ENCODE data around the gene DDX41. TPM values are rescaled to one million over a fixed set of nuclear protein-coding genes. Genes with fewer than 3 reads are reported as not detected.
"Not testable (repeated sequence)": the region's sequence is repeated elsewhere in the genome, so short reads cannot be mapped to it uniquely, and the experiment has no call there.

DDX41 gene
- total and polyA plus RNA-seq, 3 donors from 2014 or later = 99.1 to 197 (median 193) TPM

- WGBS, 2 donors = 87 to 92% methylated on average over 10 of the region's 10 CpGs
- no peak overlapping the region for H3K4me3 ChIP-seq
- no peaks in the 10 kb centered on the region for H3K27me3 ChIP-seq
- H3K27ac ChIP-seq = no peak overlapping the region
- no peaks in the 10 kb centered on the region for H3K36me3 ChIP-seq (ENCODE audit: low read depth, missing control alignments)
- intact Hi-C loops (cut with DNase I; ENCODE audit: low total_unique reads) = no loop called here
- H3K4me1 ChIP-seq = peaks cover 31% of the 10 kb centered on the region
- TF ChIP-seq, protein P1, sequence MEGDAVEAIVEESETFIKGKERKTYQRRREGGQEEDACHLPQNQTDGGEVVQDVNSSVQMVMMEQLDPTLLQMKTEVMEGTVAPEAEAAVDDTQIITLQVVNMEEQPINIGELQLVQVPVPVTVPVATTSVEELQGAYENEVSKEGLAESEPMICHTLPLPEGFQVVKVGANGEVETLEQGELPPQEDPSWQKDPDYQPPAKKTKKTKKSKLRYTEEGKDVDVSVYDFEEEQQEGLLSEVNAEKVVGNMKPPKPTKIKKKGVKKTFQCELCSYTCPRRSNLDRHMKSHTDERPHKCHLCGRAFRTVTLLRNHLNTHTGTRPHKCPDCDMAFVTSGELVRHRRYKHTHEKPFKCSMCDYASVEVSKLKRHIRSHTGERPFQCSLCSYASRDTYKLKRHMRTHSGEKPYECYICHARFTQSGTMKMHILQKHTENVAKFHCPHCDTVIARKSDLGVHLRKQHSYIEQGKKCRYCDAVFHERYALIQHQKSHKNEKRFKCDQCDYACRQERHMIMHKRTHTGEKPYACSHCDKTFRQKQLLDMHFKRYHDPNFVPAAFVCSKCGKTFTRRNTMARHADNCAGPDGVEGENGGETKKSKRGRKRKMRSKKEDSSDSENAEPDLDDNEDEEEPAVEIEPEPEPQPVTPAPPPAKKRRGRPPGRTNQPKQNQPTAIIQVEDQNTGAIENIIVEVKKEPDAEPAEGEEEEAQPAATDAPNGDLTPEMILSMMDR (IDR thresholded peaks at IDR 0.05) = no peak
- no peak for TF ChIP-seq POLR2A (IDR thresholded peaks at IDR 0.05)
- H3K9me3 ChIP-seq = no peaks in the 10 kb centered on the region
- no peak for DNase-seq
Observed at GRCh38 chr5:177538876-177539275, 22.1 kb upstream of the DDX41 start.

DNA sequence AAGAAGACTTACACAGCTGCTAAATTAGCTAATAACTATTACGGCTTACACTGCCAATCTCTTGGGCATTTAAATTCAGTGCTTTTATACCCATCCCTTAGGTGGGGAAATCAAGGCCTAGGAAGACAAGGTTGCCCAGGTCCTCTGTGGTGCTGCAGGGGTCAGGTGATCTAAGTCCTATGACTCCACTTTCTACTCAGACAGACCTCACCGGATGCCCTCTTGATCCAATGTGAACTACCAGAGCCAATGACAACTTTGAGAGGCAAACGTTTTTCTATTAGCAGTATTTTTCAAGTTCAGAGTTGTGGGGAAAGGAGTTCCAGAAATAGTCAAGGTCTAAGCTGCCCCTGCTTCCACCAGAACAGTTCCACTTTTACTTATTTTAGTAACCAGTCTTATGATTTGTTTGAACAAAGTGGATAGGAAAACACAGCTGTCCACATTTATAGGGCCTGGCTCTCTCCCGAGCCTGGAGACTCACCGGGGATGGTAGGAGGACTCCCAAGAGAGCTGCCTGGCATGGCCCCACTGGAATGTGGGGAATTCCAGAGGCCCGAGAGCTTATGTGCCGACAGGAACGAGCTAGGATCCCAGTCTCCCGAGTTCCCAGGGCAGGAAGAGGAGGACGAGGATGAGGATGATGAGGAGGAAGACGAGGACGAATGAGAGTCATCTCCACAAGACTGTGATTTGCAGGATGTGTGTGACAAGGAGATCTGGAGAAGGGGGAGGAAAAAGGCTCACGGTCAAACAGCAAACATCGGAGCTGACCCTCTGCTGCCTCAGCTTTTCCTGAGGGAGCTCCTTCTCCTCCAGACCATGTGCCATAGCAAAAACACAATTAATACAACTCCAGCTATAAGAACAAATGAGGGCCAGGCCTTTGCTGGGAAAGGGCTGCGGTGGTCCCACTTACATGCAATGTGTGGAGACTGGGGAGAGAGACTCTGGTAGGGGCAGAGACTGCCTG is 20.9 kb upstream of the DDX41 start:
- Histone ChIP-seq H3K27ac (peak overlapping the region; percentile 51 to 59), H3K4me3 (no peak overlapping the region), H3K36me3 (ENCODE audit: low read depth, missing control alignments) (no peaks in the 10 kb centered on the region), H3K27me3 (no peaks in the 10 kb centered on the region), H3K9me3 (no peaks in the 10 kb centered on the region), H3K4me1 (peaks cover 31% of the 10 kb centered on the region)
- peak; percentile 60 for DNase-seq
- intact Hi-C loops (cut with DNase I; ENCODE audit: low total_unique reads) = no loop called here
- 26 to 37% methylated on average over 15 of the region's 15 CpGs for WGBS, 2 donors
- TF ChIP-seq, protein P1 (IDR thresholded peaks at IDR 0.05) = no peak
- no peak for TF ChIP-seq POLR2A (IDR thresholded peaks at IDR 0.05)

GRCh38 chr5:177536386-177536785 is 19.6 kb upstream of the DDX41 start:
- H3K27ac ChIP-seq = peak overlapping the region in 1 of 2 donors; percentile 59
- H3K4me1 ChIP-seq = peaks cover 31% of the 10 kb centered on the region
- no peaks in the 10 kb centered on the region for H3K36me3 ChIP-seq (ENCODE audit: low read depth, missing control alignments)
- TF ChIP-seq POLR2A (IDR thresholded peaks at IDR 0.05) = no peak
- TF ChIP-seq, protein P1 (IDR thresholded peaks at IDR 0.05) = no peak
- WGBS, 2 donors = 95 to 96% methylated on average over 10 of the region's 10 CpGs
- DNase-seq = no peak
- H3K9me3 ChIP-seq = no peaks in the 10 kb centered on the region
- no peaks in the 10 kb centered on the region for H3K27me3 ChIP-seq
- intact Hi-C loops (cut with DNase I; ENCODE audit: low total_unique reads) = no loop called here
- no peak overlapping the region for H3K4me3 ChIP-seq

GRCh38 chr5:177535125-177535524 is 18.4 kb upstream of the DDX41 start:
- no peak for DNase-seq
- TF ChIP-seq POLR2A (IDR thresholded peaks at IDR 0.05) = no peak
- TF ChIP-seq, protein P1 (IDR thresholded peaks at IDR 0.05) = no peak
- intact Hi-C loops (cut with DNase I; ENCODE audit: low total_unique reads) = no loop called here
- 87 to 97% methylated on average over 7 of the region's 7 CpGs for WGBS, 2 donors
- Histone ChIP-seq H3K36me3 (ENCODE audit: low read depth, missing control alignments) (no peaks in the 10 kb centered on the region), H3K4me1 (peaks cover 31% of the 10 kb centered on the region), H3K27me3 (no peaks in the 10 kb centered on the region), H3K9me3 (no peaks in the 10 kb centered on the region), H3K4me3 (no peak overlapping the region), H3K27ac (no peak overlapping the region)

DNA sequence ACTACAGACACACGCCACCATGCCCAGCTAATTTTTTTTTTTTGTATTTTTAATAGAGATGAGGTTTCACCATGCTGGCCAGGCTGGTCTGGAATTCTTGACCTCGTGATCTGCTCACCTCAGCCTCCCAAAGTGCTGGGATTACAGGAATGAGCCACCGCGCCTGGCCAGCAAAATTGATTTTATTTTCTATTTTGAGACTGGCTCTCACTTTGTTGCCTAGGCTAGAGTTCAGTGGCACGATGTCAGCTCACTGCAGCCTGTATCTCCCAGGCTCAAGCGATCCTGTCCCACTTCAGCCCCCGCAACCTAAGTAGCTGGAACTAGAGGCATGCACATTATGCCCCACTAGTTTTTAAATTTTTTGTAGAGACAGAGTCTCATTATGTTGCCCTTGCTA is 17.7 kb upstream of the DDX41 start:
- peaks cover 32% of the 10 kb centered on the region for H3K4me1 ChIP-seq
- H3K36me3 ChIP-seq (ENCODE audit: low read depth, missing control alignments); H3K9me3 ChIP-seq; H3K27ac ChIP-seq; intact Hi-C loops (cut with DNase I; ENCODE audit: low total_unique reads); H3K4me3 ChIP-seq; DNase-seq; H3K27me3 ChIP-seq: not testable (repeated sequence)
- WGBS, 2 donors = 92 to 96% methylated on average over 7 of the region's 7 CpGs

All from testis (tissue), 3 donors.